ENCODE measurements around the gene POMT2. TPM values are rescaled to one million over a fixed set of nuclear protein-coding genes. Genes with fewer than 3 reads are reported as not detected.

The POMT2 gene
- total RNA-seq, 6 donors from 2014 or later, result 14.6 to 36.7 (median 25.4) TPM

- peaks cover 0 to 25% (median 6%) of the 10 kb centered on the region in 4 donors for H3K36me3 ChIP-seq
- TF ChIP-seq EP300 (IDR thresholded peaks at IDR 0.05) (no peak), POLR2AphosphoS5 (IDR thresholded peaks at IDR 0.05) (no peak), CTCF (IDR thresholded peaks at IDR 0.05) (no peak), POLR2A (IDR thresholded peaks at IDR 0.05) (no peak)
- DNase-seq, result no peak
- H3K27ac ChIP-seq, result no peak overlapping the region
- no peak for ATAC-seq (ENCODE audit: low FRiP score in 2 of 2)
- H3K4me3 ChIP-seq, result no peak overlapping the region
- H3K9me3 ChIP-seq, result no peaks in the 10 kb centered on the region
- no peaks in the 10 kb centered on the region for H3K27me3 ChIP-seq
- H3K4me1 ChIP-seq, result peaks cover 5 to 15% (median 8%) of the 10 kb centered on the region in 4 donors
- 81 to 85% methylated on average over 4 of the region's 4 CpGs for WGBS, 2 donors
Measured at GRCh38 chr14:77305696-77306095, 15.0 kb downstream of the POMT2 start.

GRCh38 chr14:77303417-77304156 is 17.1 kb downstream of the POMT2 start:
- Histone ChIP-seq H3K9me3 (no peaks in the 10 kb centered on the region), H3K27me3 (no peaks in the 10 kb centered on the region), H3K36me3 (peaks cover 0 to 42% (median 9%) of the 10 kb centered on the region in 4 donors), H3K4me1 (peaks cover 5 to 15% (median 8%) of the 10 kb centered on the region in 4 donors), H3K27ac (peak overlapping the region in 2 of 4 donors; percentile 6 to 46), H3K4me3 (no peak overlapping the region)
- 50% methylated on average over 4 of the region's 4 CpGs for WGBS, 2 donors
- peak; percentile 60 to 89 for ATAC-seq (ENCODE audit: low FRiP score in 2 of 2)
- TF ChIP-seq CTCF (IDR thresholded peaks at IDR 0.05) (no peak), POLR2AphosphoS5 (IDR thresholded peaks at IDR 0.05) (peak in 1 of 2 donors; percentile 12)
- DNase-seq, result peak in 1 of 2 donors; percentile 59

GRCh38 chr14:77302926-77303325 is 17.8 kb downstream of the POMT2 start:
- Histone ChIP-seq H3K4me3 (no peak overlapping the region), H3K27me3 (no peaks in the 10 kb centered on the region), H3K36me3 (peaks cover 0 to 48% (median 14%) of the 10 kb centered on the region in 4 donors), H3K27ac (no peak overlapping the region), H3K9me3 (no peaks in the 10 kb centered on the region), H3K4me1 (peaks cover 5 to 15% (median 8%) of the 10 kb centered on the region in 4 donors)
- TF ChIP-seq POLR2A (IDR thresholded peaks at IDR 0.05), result no peak
- TF ChIP-seq EP300 (IDR thresholded peaks at IDR 0.05), result no peak
- TF ChIP-seq POLR2AphosphoS5 (IDR thresholded peaks at IDR 0.05), result no peak
- TF ChIP-seq CTCF (IDR thresholded peaks at IDR 0.05), result no peak
- DNase-seq (peak in 1 of 2 donors; percentile 34), ATAC-seq (ENCODE audit: low FRiP score in 2 of 2) (peak in 1 of 2 donors; percentile 43)
- 85 to 92% methylated on average over 5 of the region's 5 CpGs for WGBS, 2 donors

- TF ChIP-seq CTCF (IDR thresholded peaks at IDR 0.05) (peak; percentile 41 to 71 (median 58)), POLR2AphosphoS5 (IDR thresholded peaks at IDR 0.05) (no peak), POLR2A (IDR thresholded peaks at IDR 0.05) (no peak)
- no peak overlapping the region for H3K27ac ChIP-seq
- ATAC-seq (ENCODE audit: low FRiP score in 2 of 2) (peak in 1 of 2 donors; percentile 71), DNase-seq (peak in 1 of 2 donors; percentile 49)
- H3K36me3 ChIP-seq, result peaks cover 0 to 66% (median 18%) of the 10 kb centered on the region in 4 donors
- WGBS, 2 donors, result 58 to 59% methylated on average over 8 to 10 of the region's 10 CpGs
- H3K4me3 ChIP-seq, result no peak overlapping the region
- H3K9me3 ChIP-seq, result no peaks in the 10 kb centered on the region
- no peaks in the 10 kb centered on the region for H3K27me3 ChIP-seq
- peaks cover 5 to 15% (median 8%) of the 10 kb centered on the region in 4 donors for H3K4me1 ChIP-seq
Measured at GRCh38 chr14:77301103-77301502, 19.6 kb downstream of the POMT2 start.
